Liver (tissue), 9 donors: ENCODE results near the gene CCDC106. TPM values are rescaled to one million over a fixed set of nuclear protein-coding genes. Genes with fewer than 3 reads are reported as not detected.

Experiments
- DNase-seq: peaks from one replicate; pipeline ENCODE4 v3.0.0-alpha.2; 2017; ENCODE audit warnings: low spot score
- H3K27ac ChIP-seq, 2 donors: one replicate each; pipeline ENCODE4 v1.7.0; 2013; ENCODE audit warnings: inconsistent platforms in 2 of 2, low read length in 2 of 2, control low read depth in 1 of 2, low read depth in 1 of 2, mild to moderate bottlenecking in 1 of 2
- H3K27me3 ChIP-seq, 4 donors: one replicate each; pipeline versions ENCODE4 v1.6.1 to v1.7.0; 2013; ENCODE audit warnings: low read length in 3 of 4, inconsistent platforms in 1 of 4, mild to moderate bottlenecking in 1 of 4, moderate library complexity in 1 of 4; ENCODE audit not compliant: control insufficient read depth in 4 of 4, insufficient read depth in 4 of 4
- H3K36me3 ChIP-seq, 4 donors: one replicate each; pipeline versions ENCODE4 v1.6.1 to v1.7.0; 2013; ENCODE audit warnings: low read length in 3 of 4, mild to moderate bottlenecking in 3 of 4, low read depth in 1 of 4, moderate library complexity in 1 of 4; ENCODE audit not compliant: control insufficient read depth in 4 of 4, insufficient read depth in 3 of 4
- H3K4me1 ChIP-seq, 4 donors: one replicate each; pipeline versions ENCODE4 v1.6.1 to v1.7.0; 2013; ENCODE audit warnings: low read length in 3 of 4, mild to moderate bottlenecking in 3 of 4, moderate library complexity in 1 of 4; ENCODE audit not compliant: control insufficient read depth in 4 of 4, insufficient read depth in 4 of 4
- H3K4me3 ChIP-seq, 3 donors: one replicate each; pipeline versions ENCODE4 v1.6.1 to v1.7.0; 2013; ENCODE audit warnings: low read length in 3 of 3, control low read depth in 1 of 3, low read depth in 1 of 3, mild to moderate bottlenecking in 1 of 3
- H3K9ac ChIP-seq, 2 donors: one replicate each; pipeline ENCODE4 v1.7.0; 2013; ENCODE audit warnings: low read length in 2 of 2, mild to moderate bottlenecking in 2 of 2, moderate library complexity in 2 of 2, control low read depth in 1 of 2, low read depth in 1 of 2
- H3K9me3 ChIP-seq, 4 donors: one replicate each; pipeline versions ENCODE4 v1.6.1 to v1.7.0; 2013; ENCODE audit warnings: low read length in 3 of 4; ENCODE audit not compliant: control insufficient read depth in 4 of 4
- ATF3 ChIP-seq: IDR thresholded peaks from 2 replicates; pipeline ENCODE4 v1.6.1; 2016; ENCODE audit warnings: antibody characterized with exemption
- CTCF ChIP-seq: fragments of 150-350 bp; IDR thresholded peaks from 2 replicates; pipeline ENCODE4 v1.5.1; 2017; ENCODE audit warnings: improper control_type of control experiment, low read depth, low read length; ENCODE audit not compliant: missing input control
- EGR1 ChIP-seq, 2 donors: IDR thresholded peaks; 2 replicates each; pipeline ENCODE4 v1.6.1; 2016 to 2018; ENCODE audit warnings: antibody characterized with exemption in 2 of 2, low read depth in 2 of 2
- FOXA1 ChIP-seq: IDR thresholded peaks from 2 replicates; pipeline ENCODE4 v1.6.1; 2016; ENCODE audit warnings: antibody characterized with exemption
- FOXA2 ChIP-seq: IDR thresholded peaks from 2 replicates; pipeline ENCODE4 v1.6.1; 2016; ENCODE audit warnings: antibody characterized with exemption
- GABPA ChIP-seq, 2 donors: IDR thresholded peaks in 1 of 2; conservative IDR thresholded peaks in 1 of 2; 2 replicates each; pipeline ENCODE4 v1.6.1; 2016; ENCODE audit warnings: antibody characterized with exemption in 2 of 2, mild to moderate bottlenecking in 1 of 2, moderate library complexity in 1 of 2
- HNF4A ChIP-seq, 2 donors: conservative IDR thresholded peaks; 2 replicates each; pipeline ENCODE4 v1.6.1; 2016; ENCODE audit warnings: antibody characterized with exemption in 2 of 2, mild to moderate bottlenecking in 2 of 2
- HNF4G ChIP-seq: IDR thresholded peaks from 2 replicates; pipeline ENCODE4 v1.6.1; 2016; ENCODE audit warnings: antibody characterized with exemption
- JUND ChIP-seq, 2 donors: IDR thresholded peaks; 2 replicates each; pipeline ENCODE4 v1.6.1; 2016; ENCODE audit warnings: antibody characterized with exemption in 2 of 2
- MAX ChIP-seq: IDR thresholded peaks from 2 replicates; pipeline ENCODE4 v1.6.1; 2016; ENCODE audit warnings: antibody characterized with exemption
- NR2F2 ChIP-seq: IDR thresholded peaks from 2 replicates; pipeline ENCODE4 v1.6.1; 2016; ENCODE audit warnings: antibody characterized with exemption
- RAD21 ChIP-seq, 2 donors: IDR thresholded peaks; 2 replicates each; pipeline ENCODE4 v1.6.1; 2016; ENCODE audit warnings: antibody characterized with exemption in 2 of 2, mild to moderate bottlenecking in 2 of 2
- REST ChIP-seq: IDR thresholded peaks from 2 replicates; pipeline ENCODE4 v1.6.1; 2016; ENCODE audit warnings: antibody characterized with exemption, mild to moderate bottlenecking
- RXRA ChIP-seq, 2 donors: IDR thresholded peaks; 2 replicates each; pipeline ENCODE4 v1.6.1; 2017 to 2018; ENCODE audit warnings: antibody characterized with exemption in 2 of 2, mild to moderate bottlenecking in 1 of 2
- SP1 ChIP-seq: IDR thresholded peaks from 2 replicates; pipeline ENCODE4 v1.6.1; 2018; ENCODE audit warnings: antibody characterized with exemption, mild to moderate bottlenecking
- TAF1 ChIP-seq: conservative IDR thresholded peaks from 2 replicates; pipeline ENCODE4 v1.6.1; 2016; ENCODE audit warnings: antibody characterized with exemption, mild to moderate bottlenecking
- YY1 ChIP-seq: IDR thresholded peaks from 2 replicates; pipeline ENCODE4 v1.6.1; 2016; ENCODE audit warnings: antibody characterized with exemption, mild to moderate bottlenecking
- ZBTB33 ChIP-seq: IDR thresholded peaks from 2 replicates; pipeline ENCODE4 v1.6.1; 2016; ENCODE audit warnings: antibody characterized with exemption
- WGBS: extraction: QIAGEN DNeasy Blood & Tissue Kit; methylation state at CpG from one replicate; pipeline ENCODE4 v1.1.7; 2013; 5-methylcytosine and 5-hydroxymethylcytosine counted together
- polyA plus RNA-seq, 2 donors: library from polyadenylated mRNA; stranded (reverse) in 1 of 2; unstranded in 1 of 2; fragments of 200-250 nt in 1 of 2; fragments of >200 nt in 1 of 2; fragmentation: Nextera tagmentation in 1 of 2; extraction: Ambion mirVana in 1 of 2; gene quantifications; one replicate each; pipeline versions ENCODE4 v1.2.1 to v1.2.3, GENCODE V29; 2013 to 2015
- total RNA-seq, 2 donors: library from RNA; depleted of rRNA; stranded (reverse); fragments of >200 nt; gene quantifications; one replicate each; pipeline ENCODE4 v1.2.3, GENCODE V29; 2014
- donor health status: healthy.
- donor health status: healthy.
- donor health status: healthy.
- donor health status: healthy.
- donor health status: healthy.

CCDC106 gene
- total and polyA plus RNA-seq, 4 donors = 3.6 to 13.5 (median 5.9) TPM

GRCh38 chr19:55659822-55660221 is 11.8 kb downstream of the CCDC106 start:
- Histone ChIP-seq H3K4me1 (peaks cover 8 to 36% (median 35%) of the 10 kb centered on the region in 4 donors), H3K36me3 (peaks cover 25 to 42% (median 26%) of the 10 kb centered on the region in 4 donors), H3K27me3 (no peaks in the 10 kb centered on the region), H3K9ac (no peak overlapping the region), H3K9me3 (no peaks in the 10 kb centered on the region), H3K27ac (no peak overlapping the region), H3K4me3 (no peak overlapping the region)
- 70% methylated on average over 9 of the region's 9 CpGs for WGBS
- no peak for DNase-seq
- TF ChIP-seq GABPA (IDR thresholded peaks at IDR 0.05 in 1 of 2, conservative IDR thresholded peaks at IDR 0.05 in 1 of 2) = no peak
- TF ChIP-seq ATF3 = no peak
- no peak for TF ChIP-seq FOXA1
- TF ChIP-seq RAD21 (IDR thresholded peaks at IDR 0.05) = no peak
- TF ChIP-seq JUND (IDR thresholded peaks at IDR 0.05) = no peak
- no peak for TF ChIP-seq CTCF
- no peak for TF ChIP-seq REST
- TF ChIP-seq EGR1 (IDR thresholded peaks at IDR 0.05; ENCODE audit: low read depth in 2 of 2) = no peak
- no peak for TF ChIP-seq FOXA2
- TF ChIP-seq MAX = no peak
- no peak for TF ChIP-seq HNF4A (conservative IDR thresholded peaks at IDR 0.05)
- TF ChIP-seq ZBTB33 = no peak
- no peak for TF ChIP-seq HNF4G
- TF ChIP-seq RXRA (IDR thresholded peaks at IDR 0.05) = no peak
- TF ChIP-seq TAF1 = no peak
- no peak for TF ChIP-seq YY1
- TF ChIP-seq SP1 = no peak
- no peak for TF ChIP-seq NR2F2
